Measurements from ENCODE around the gene SYNJ2.

Gene SYNJ2

GRCh38 chr6:158028876-158029275 lies 47.2 kb downstream of the SYNJ2 start:
- DNase-seq (ENCODE audit: low spot score): no peak

GRCh38 chr6:158029668-158030230 lies 48.1 kb downstream of the SYNJ2 start:
- DNase-seq (ENCODE audit: low spot score): no peak

- no peak for DNase-seq (ENCODE audit: low spot score)
Observed at GRCh38 chr6:158030380-158031300, 49.0 kb downstream of the SYNJ2 start.

- DNase-seq (ENCODE audit: low spot score): no peak
Observed at GRCh38 chr6:158031381-158032353, 50.0 kb downstream of the SYNJ2 start.

GRCh38 chr6:158032354-158032733 lies 50.7 kb downstream of the SYNJ2 start:
- DNase-seq (ENCODE audit: low spot score): no peak

- no peak for DNase-seq (ENCODE audit: low spot score)
Observed at GRCh38 chr6:158033077-158033750, 51.6 kb downstream of the SYNJ2 start.

- DNase-seq (ENCODE audit: low spot score): peak; percentile 67
Observed at GRCh38 chr6:158033751-158034702, 52.4 kb downstream of the SYNJ2 start.

- no peak for DNase-seq (ENCODE audit: low spot score)
Observed at GRCh38 chr6:158036261-158036660, 54.6 kb downstream of the SYNJ2 start.

- DNase-seq (ENCODE audit: low spot score): no peak
Observed at GRCh38 chr6:158037021-158037420, 55.4 kb downstream of the SYNJ2 start.

GRCh38 chr6:158037771-158038170 lies 56.1 kb downstream of the SYNJ2 start:
- no peak for DNase-seq (ENCODE audit: low spot score)

- DNase-seq (ENCODE audit: low spot score): no peak
Observed at GRCh38 chr6:158038291-158039177, 56.9 kb downstream of the SYNJ2 start.

- DNase-seq (ENCODE audit: low spot score): no peak
Observed at GRCh38 chr6:158039178-158039557, 57.5 kb downstream of the SYNJ2 start.

GRCh38 chr6:158039571-158040050 lies 57.9 kb downstream of the SYNJ2 start:
- DNase-seq (ENCODE audit: low spot score): no peak

- DNase-seq (ENCODE audit: low spot score): peak; percentile 89
Observed at GRCh38 chr6:158040051-158040803, 58.6 kb downstream of the SYNJ2 start.

- no peak for DNase-seq (ENCODE audit: low spot score)
Observed at GRCh38 chr6:158040804-158041347, 59.2 kb downstream of the SYNJ2 start.

- no peak for DNase-seq (ENCODE audit: low spot score)
Observed at GRCh38 chr6:158041370-158041769, 59.7 kb downstream of the SYNJ2 start.

GRCh38 chr6:158041788-158042187 lies 60.1 kb downstream of the SYNJ2 start:
- DNase-seq (ENCODE audit: low spot score): no peak

- DNase-seq (ENCODE audit: low spot score): no peak
Observed at GRCh38 chr6:158042245-158042798, 60.7 kb downstream of the SYNJ2 start.

All from HuH-7.5 (cell line).